Heart left ventricle (tissue), 13 donors: ENCODE results near the gene MCHR1.

Experiments used
- POLR2A ChIP-seq, 2 donors: fragments of 450-650 bp; IDR thresholded peaks; one replicate each; pipeline ENCODE4 v1.6.1; 2017; ENCODE audit warnings: antibody characterized with exemption in 2 of 2, mild to moderate bottlenecking in 2 of 2, moderate library complexity in 2 of 2
- TF ChIP-seq, protein P1 (sequence below), 12 donors: fragments of 200-600 bp; sonication (generic) in 4 of 12; IDR thresholded peaks; one replicate each; pipeline versions ENCODE4 v1.5.0 to v1.8.0; 2018 to 2022; ENCODE audit warnings: antibody characterized with exemption in 12 of 12, mild to moderate bottlenecking in 5 of 12
- donor health status: ischemic (EF 13 %, LVEDD 7.1; RV severe dilation, severe dysfunction).
- donor health status: DM: no; HTN: yes; CAD: no.
- donor health status: DM: no; HTN: no; CAD: no.
- donor health status: ischemic (EF 25% LVEDD 6.9; RV normal size, moderate dysfunction).
- donor health status: ischemic (EF 25% LVEDD 5.7; RV mildly dilated, moderate dysfunction).
- donor health status: ischemic (EF 35%, LVEDD 5.7; RV mildly dilated, moderate dysfunction).
- donor health status: nonischemic (EF 11% LVEDD 7.7; RV severe dilation, severe dysfunction).
- donor health status: DM: yes; HTN: yes; CAD: no.
- donor health status: PGD.
- donor health status: ischemic (EF 29% LVEDD 5.4; RV normal size, mild dysfunction).
- donor health status: nonischemic (EF 23%, LVEDD 6.1; RV moderate dilation, normal function).

DNA sequence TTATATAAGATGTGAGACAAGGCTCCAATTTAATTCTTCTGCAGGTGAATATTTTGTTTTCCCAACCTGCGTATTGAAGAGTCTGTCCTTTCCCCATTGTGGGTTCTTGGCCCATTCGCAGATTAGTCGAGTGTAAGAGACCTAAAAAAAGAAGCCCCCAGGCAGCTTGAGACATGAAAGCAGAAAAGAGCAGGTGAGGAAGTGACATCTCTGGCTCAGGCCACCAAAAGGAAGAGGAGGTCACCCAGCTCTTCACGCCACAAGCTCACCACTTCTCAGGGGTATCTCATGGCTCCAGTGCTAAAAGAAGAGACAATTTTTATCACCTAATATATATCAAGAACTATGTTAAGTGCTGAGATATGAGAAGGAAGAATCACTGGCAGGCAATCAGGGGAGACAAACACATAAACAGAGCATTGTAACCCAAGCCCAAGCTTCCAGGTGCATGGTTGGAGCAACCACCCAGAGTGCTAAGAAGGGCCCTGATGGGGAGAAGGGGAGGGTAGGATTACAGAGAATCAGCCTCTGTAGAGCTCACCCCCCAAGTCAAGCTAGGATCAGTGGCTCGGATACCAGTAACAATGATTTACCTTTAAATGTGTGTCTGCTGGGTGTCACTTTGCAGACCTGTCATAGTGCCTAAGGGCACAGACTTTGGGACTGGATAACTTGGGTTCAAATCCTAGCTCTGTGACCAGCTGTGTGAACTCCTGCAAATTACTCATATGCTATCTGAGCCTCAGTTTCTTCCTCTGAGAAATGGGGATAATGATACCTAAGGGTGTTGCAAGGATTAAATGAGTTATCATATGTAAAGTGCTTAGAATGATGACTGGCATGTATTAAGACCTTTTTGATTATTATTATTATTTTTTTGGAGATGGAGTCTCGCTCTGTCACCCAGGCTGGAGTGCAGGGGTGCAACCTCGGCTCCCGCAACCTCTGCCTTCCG lies 39.2 kb downstream of the MCHR1 start:
- TF ChIP-seq, protein P1, sequence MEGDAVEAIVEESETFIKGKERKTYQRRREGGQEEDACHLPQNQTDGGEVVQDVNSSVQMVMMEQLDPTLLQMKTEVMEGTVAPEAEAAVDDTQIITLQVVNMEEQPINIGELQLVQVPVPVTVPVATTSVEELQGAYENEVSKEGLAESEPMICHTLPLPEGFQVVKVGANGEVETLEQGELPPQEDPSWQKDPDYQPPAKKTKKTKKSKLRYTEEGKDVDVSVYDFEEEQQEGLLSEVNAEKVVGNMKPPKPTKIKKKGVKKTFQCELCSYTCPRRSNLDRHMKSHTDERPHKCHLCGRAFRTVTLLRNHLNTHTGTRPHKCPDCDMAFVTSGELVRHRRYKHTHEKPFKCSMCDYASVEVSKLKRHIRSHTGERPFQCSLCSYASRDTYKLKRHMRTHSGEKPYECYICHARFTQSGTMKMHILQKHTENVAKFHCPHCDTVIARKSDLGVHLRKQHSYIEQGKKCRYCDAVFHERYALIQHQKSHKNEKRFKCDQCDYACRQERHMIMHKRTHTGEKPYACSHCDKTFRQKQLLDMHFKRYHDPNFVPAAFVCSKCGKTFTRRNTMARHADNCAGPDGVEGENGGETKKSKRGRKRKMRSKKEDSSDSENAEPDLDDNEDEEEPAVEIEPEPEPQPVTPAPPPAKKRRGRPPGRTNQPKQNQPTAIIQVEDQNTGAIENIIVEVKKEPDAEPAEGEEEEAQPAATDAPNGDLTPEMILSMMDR (IDR thresholded peaks at IDR 0.05): no peak
- TF ChIP-seq POLR2A (IDR thresholded peaks at IDR 0.05): no peak
